GM18508 (cell line): ENCODE data around the gene MT1M.
A peak's percentile ranks its signal among the peaks of the same experiment; 100 is the strongest.

Experiments used
- ATAC-seq: cut with Tn5 transposase; IDR thresholded peaks from one replicate; pipeline ENCODE4 v1.9.1; 2021; ENCODE audit warnings: moderate number of reproducible peaks; ENCODE audit not compliant: insufficient read depth, unreplicated experiment

MT1M gene

DNA sequence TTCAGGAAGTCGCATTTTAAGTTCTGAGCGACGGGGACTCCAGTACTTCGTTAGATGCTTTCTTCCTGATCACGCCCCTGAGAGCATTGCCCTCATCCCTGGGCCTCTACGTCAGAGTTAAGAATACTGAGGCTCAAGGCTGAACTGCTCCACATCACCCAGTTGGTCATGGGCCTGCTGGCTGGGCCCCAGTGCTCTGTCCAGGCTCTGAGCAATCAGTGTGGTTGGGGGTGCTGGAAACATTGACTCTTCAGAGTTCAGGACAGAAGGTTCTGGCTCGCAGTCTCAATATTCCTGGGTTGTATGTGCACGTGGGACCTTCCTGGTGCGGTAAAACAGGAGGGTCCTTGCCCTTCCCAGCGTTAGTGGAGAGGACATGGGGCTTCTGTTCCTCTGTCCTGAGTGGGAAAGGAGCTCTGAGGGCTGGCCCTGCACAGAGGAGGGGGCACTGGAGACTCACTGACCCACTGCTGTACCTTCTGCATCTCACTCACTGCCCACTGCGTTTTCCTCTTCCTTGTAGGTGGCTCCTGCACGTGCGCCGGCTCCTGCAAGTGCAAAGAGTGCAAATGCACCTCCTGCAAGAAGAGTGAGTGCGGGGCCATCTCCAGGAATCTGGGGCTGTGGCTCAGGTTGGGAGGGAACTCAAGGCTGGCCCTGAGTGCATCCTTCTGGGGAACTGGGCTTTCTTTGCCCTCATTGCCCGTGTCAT is 6.4 kb upstream of the MT1M start:
- no peak for ATAC-seq

DNA sequence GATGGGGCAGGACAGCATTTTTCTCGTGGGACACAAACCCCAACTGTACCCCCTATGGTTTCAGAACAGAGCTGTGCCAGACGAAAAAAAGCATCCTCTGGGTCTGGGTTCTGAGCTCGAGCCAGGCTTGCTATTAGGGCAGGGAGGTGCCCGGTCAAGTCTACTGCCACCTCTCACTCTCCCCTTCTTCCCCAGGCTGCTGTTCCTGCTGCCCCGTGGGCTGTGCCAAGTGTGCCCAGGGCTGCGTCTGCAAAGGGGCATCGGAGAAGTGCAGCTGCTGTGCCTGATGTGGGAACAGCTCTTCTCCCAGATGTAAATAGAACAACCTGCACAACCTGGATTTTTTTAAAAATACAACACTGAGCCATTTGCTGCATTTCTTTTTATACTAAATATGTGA is 5.8 kb upstream of the MT1M start:
- no peak for ATAC-seq

- ATAC-seq, result no peak
Observed at GRCh38 chr16:56628486-56629350, 3.7 kb upstream of the MT1M start.

DNA sequence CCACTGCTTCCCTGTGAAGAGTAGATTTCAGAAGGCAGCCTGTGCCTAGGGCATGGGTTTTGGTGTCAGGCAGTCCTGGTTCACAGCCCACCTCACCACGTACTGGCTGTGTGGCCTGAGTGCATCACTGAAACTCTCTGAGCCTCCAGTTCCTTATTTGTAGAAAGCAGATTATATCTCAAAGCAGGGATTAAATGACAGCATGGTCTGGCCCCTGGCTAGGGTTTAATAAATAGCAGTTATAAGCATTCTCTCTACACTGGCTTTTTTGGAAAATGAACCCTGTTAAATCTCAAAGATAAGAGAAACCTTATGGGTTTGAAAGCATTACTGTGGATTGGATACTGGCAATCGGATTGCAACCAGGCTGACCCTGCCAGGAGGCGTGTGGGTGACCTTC is 2.9 kb upstream of the MT1M start:
- no peak for ATAC-seq

- ATAC-seq, result peak; percentile 86
Observed at GRCh38 chr16:56630134-56630533, 2.3 kb upstream of the MT1M start.

DNA sequence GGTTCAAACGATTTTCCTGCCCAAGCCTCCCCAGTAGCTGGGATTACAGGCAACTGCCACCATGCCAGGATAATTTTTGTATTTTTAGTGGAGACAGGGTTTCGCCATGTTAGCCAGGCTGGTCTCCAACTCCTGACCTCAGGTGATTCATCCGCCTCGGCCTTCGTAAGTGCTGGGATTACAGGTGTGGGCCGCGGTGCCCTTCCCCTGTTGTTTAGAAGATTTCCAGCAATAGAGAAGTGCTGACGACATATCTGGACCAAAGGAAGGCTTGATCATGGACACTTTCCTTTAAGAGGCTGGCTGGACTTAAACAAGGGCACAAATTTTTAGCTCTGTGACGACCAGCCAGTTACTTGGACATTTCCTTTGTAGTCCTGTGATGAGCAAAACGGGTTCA is 1.3 kb upstream of the MT1M start:
- no peak for ATAC-seq

DNA sequence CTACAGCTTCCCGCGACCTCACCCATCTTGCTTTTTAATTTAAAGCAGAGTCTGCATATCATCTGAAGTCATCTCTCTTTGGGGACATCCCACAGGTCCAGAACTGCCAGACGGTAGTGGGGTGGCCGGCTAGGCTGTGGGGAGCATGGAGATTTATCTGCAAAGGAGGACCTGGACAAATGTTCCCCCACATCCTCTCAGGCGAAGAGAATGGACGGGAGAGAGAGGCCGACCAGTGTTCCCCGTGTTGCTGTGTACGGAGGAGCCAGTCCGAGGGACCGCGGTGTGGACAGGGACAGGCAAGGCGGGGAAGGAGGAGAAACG is 665 bp upstream of the MT1M start:
- no peak for ATAC-seq

GRCh38 chr16:56632848-56633365 is 448 bp downstream of the MT1M start:
- ATAC-seq, result no peak

DNA sequence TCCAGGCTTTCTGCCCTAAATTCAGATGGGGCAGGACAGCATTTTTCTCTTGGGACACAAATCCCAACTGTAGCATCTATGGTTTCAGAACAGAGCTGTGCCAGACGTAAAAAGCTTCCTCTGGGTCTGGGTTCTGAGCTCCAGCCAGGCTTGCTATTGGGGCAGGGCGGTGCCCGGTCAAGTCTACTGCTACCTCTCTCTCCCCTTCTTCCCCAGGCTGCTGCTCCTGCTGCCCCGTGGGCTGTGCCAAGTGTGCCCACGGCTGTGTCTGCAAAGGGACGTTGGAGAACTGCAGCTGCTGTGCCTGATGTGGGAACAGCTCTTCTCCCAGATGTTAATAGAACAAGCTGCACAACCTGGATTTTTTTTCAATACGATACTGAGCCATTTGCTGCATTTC is 1.1 kb downstream of the MT1M start:
- ATAC-seq, result no peak

DNA sequence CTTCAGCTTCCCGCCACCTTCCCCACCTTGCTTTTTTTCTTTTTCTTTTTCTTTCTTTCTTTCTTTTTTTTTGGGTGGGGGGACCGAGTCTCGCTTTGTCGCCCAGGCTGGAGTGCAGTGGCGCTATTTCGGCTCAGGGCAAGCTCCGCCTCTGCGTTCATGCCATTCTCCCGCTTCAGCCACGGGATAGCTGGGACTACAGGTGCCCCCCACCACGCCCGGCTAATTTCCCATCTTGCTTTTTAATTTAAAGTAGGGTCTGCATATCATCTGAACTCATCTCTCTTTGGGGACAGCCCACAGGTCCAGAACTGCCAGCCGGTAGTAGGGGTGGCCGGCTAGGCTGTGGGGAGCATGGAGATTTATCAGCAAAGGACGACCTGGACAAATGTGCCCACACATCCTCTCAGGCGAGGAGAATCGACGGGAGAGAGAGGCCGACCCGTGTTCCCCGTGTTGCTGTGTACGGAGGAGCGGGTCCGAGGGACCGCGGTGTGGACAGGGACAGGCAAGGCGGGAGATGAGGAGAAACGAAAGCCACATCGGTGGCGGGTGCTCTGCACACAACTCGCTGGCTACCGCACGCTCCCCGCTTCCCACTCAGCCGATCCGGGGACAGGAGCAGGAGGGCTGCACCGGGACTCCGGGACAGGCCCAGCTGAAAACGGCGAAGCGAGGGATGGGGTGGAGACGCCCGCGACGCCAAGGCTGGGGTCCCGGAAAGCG is 2.4 kb downstream of the MT1M start:
- ATAC-seq, result no peak

DNA sequence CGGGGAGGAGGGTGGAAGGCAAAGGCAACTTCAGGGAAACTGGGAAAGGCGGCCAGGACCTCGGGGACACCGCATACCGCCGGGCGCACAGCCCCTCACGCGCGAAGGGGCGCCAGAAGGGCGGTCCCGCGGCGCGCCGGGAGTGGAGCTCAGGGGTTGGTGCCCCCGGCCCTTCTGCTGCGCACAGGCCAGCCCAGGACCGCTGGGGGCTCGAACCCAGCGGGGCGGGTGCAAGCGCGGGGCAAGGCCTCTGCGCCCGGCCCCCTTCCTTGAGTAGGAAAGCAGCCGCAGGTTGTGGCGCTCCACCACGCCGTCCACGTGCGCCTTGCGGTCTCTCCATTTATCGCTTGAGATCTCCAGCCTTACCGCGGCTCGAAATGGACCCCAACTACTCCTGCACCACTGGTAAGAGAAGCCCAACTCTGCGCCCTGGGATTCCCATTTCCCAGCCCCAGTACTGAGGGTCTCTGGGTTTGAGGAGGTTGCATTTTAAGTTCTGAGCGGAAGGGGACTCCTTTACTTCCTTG is 3.0 kb downstream of the MT1M start:
- no peak for ATAC-seq

- no peak for ATAC-seq
Observed at GRCh38 chr16:56636616-56637413, 4.4 kb downstream of the MT1M start.

GRCh38 chr16:56637814-56638750 is 5.6 kb downstream of the MT1M start, which contains the start of gene MT1A:
Gene MT1A (plus strand): TSS chr16:56638666. CDS start chr16:56638739, 73 bp downstream.
- ATAC-seq, result no peak

GRCh38 chr16:56639045-56639444 is 6.6 kb downstream of the MT1M start:
- no peak for ATAC-seq

DNA sequence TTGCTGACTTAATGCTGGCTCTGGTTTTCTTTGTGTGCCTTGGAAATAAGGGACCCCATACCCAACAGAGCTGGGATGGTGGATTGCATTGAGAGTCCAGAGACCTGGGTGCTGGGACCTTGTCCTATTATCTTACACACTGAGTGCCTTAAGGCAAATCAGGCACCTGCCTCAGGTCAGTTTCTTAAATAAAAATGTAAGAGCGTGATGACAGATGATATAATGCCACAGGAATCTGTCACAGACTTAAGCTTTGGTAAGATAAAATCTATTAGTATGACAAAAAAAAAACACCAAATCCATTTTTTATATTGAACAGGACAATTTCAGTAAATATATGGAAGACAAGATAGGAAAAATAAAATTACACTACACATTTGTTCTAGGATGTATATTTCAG is 7.6 kb downstream of the MT1M start:
- ATAC-seq, result no peak

GRCh38 chr16:56641166-56641565 is 8.7 kb downstream of the MT1M start:
- no peak for ATAC-seq

DNA sequence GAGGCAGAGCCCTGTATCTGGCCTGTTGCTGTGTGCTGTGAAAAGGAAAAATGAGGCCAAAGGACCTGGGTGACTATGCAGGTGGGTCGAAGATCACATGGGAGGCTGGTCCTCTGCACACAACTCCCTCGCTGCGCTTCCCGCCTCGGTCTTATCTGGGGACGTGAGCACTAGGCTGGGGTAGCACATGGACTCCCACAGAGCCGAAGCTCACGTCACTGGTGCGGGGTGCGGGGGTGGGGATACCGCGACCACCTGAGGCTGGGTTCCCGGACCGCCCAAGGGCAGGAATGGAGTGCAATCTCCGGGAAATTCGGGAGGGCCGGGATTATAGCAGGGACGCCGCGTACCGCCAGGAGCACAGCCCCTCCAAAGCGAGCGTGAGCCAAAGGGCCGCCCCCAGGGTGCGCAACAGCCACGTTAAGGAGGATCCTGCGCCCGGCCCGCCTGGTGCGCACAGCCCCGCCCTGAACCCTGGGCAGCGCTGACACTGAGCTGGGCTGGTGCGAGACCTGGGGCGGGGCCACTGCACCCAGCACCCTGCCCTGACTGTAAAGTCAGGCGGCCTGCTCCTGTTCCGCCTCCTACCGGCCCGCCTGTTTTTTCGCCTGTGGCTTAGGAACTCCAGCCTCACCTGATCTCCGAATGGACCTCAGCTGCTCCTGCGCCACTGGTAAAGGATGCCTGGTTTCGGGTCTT is 10.8 kb downstream of the MT1M start:
- ATAC-seq, result no peak

- ATAC-seq, result no peak
Observed at GRCh38 chr16:56643833-56644232, 11.4 kb downstream of the MT1M start.
